GM21723 (cell line): Measurements from ENCODE around the gene CES2.
"Not testable (repeated sequence)": the region's sequence is repeated elsewhere in the genome, so short reads cannot be mapped to it uniquely, and the experiment has no call there.

ENCODE experiments used
- ATAC-seq: cut with Tn5 transposase; IDR thresholded peaks from one replicate; pipeline ENCODE4 v1.9.1; 2021; ENCODE audit warnings: mild to moderate bottlenecking, moderate library complexity; ENCODE audit not compliant: unreplicated experiment

The CES2 gene

GRCh38 chr16:66934138-66934838, 1.0 kb upstream of the CES2 start, which contains the start of gene CIAO2B:
Gene CIAO2B, minus strand, starts transcription at chr16:66934402. Its CDS starts 38 bp downstream, at chr16:66934364.
- peak; percentile 75 for ATAC-seq

GRCh38 chr16:66934839-66935313, 440 bp upstream of the CES2 start:
- ATAC-seq, result not testable (repeated sequence)

- ATAC-seq, result no peak
Observed at GRCh38 chr16:66936462-66936861, 1.1 kb downstream of the CES2 start.

- no peak for ATAC-seq
Observed at GRCh38 chr16:66936889-66937554, 1.7 kb downstream of the CES2 start.

- ATAC-seq, result no peak
Observed at GRCh38 chr16:66937725-66938337, 2.5 kb downstream of the CES2 start.

GRCh38 chr16:66939366-66939765, 4.0 kb downstream of the CES2 start:
- ATAC-seq, result no peak

- no peak for ATAC-seq
Observed at GRCh38 chr16:66940236-66940635, 4.9 kb downstream of the CES2 start.

GRCh38 chr16:66942981-66943380, 7.7 kb downstream of the CES2 start:
- no peak for ATAC-seq

GRCh38 chr16:66943426-66944053, 8.2 kb downstream of the CES2 start:
- ATAC-seq, result no peak

- ATAC-seq, result no peak
Observed at GRCh38 chr16:66944054-66944441, 8.7 kb downstream of the CES2 start.

- not testable (repeated sequence) for ATAC-seq
Observed at GRCh38 chr16:66944971-66945370, 9.7 kb downstream of the CES2 start.

- no peak for ATAC-seq
Observed at GRCh38 chr16:66945939-66946338, 10.6 kb downstream of the CES2 start.

- ATAC-seq, result no peak
Observed at GRCh38 chr16:66946541-66946940, 11.2 kb downstream of the CES2 start.

GRCh38 chr16:66946974-66947301, 11.6 kb downstream of the CES2 start:
- ATAC-seq, result no peak

GRCh38 chr16:66947302-66948065, 12.2 kb downstream of the CES2 start:
- peak; percentile 68 for ATAC-seq

GRCh38 chr16:66948134-66948836, 13.0 kb downstream of the CES2 start:
- ATAC-seq, result no peak

GRCh38 chr16:66948837-66949225, 13.5 kb downstream of the CES2 start:
- ATAC-seq, result no peak

- no peak for ATAC-seq
Observed at GRCh38 chr16:66949472-66949871, 14.2 kb downstream of the CES2 start.

- no peak for ATAC-seq
Observed at GRCh38 chr16:66950437-66950836, 15.1 kb downstream of the CES2 start.
